OCI-LY3 (cell line): ENCODE data around the gene TMEM31.

Experiments
- H2AFZ ChIP-seq: fragments of 200-600, 300-600 bp; shearing (Covaris generic); 2 replicates; pipeline ENCODE4 v1.6.0; 2014; ENCODE audit warnings: antibody characterized with exemption, low read depth, low read length
- H3K27ac ChIP-seq: fragments of 200-600, 300-600 bp; sonication (generic); 2 replicates; pipeline ENCODE4 v1.5.1; 2014; ENCODE audit warnings: mild to moderate bottlenecking, low read length, moderate library complexity, mixed read lengths
- H3K27me3 ChIP-seq: fragments of 200-600, 300-600 bp; sonication (generic); 2 replicates; pipeline ENCODE4 v1.6.1; 2014; ENCODE audit warnings: low read depth, low read length, mixed read lengths
- H3K36me3 ChIP-seq: fragments of 200-600, 300-600 bp; sonication (generic); replicated peaks from 2 replicates; pipeline ENCODE3; 2014; ENCODE audit warnings: low read depth, low read length, mixed read lengths
- H3K4me1 ChIP-seq: fragments of 300-600, 200-600 bp; sonication (generic); 2 replicates; pipeline ENCODE4 v1.6.1; 2014; ENCODE audit warnings: low read length, mixed read lengths
- H3K4me2 ChIP-seq: fragments of 200-600, 300-600 bp; sonication (generic); 2 replicates; pipeline ENCODE4 v1.6.1; 2014; ENCODE audit warnings: low read length, mixed read lengths
- H3K4me3 ChIP-seq: fragments of 300-600, 200-600 bp; sonication (generic); 2 replicates; pipeline ENCODE4 v1.5.1; 2014; ENCODE audit warnings: antibody characterized with exemption, mild to moderate bottlenecking, low read length, moderate library complexity
- H3K79me2 ChIP-seq: fragments of 300-600, 200-600 bp; shearing (Covaris generic); 2 replicates; pipeline ENCODE4 v1.6.1; 2014; ENCODE audit warnings: mild to moderate bottlenecking, low read length, mixed read lengths
- H3K9ac ChIP-seq: fragments of 300-600, 200-600 bp; shearing (Covaris generic); 2 replicates; pipeline ENCODE4 v1.6.0; 2014; ENCODE audit warnings: mild to moderate bottlenecking, low read length, moderate library complexity
- H3K9me3 ChIP-seq: fragments of 200-600, 300-600 bp; shearing (Covaris generic); 2 replicates; pipeline ENCODE4 v1.6.1; 2014; ENCODE audit warnings: low read length, mixed read lengths; ENCODE audit not compliant: insufficient read depth
- H4K20me1 ChIP-seq: fragments of 200-600, 300-600 bp; sonication (generic); 2 replicates; pipeline ENCODE4 v1.6.1; 2016; ENCODE audit warnings: low read length, mixed read lengths; ENCODE audit not compliant: insufficient read depth
- CTCF ChIP-seq: fragments of 200-600, 300-600 bp; sonication (generic); IDR thresholded peaks from 2 replicates; pipeline ENCODE4 v1.5.1; 2014; ENCODE audit warnings: antibody characterized with exemption, low read length, low read depth
- EZH2phosphoT487 ChIP-seq: fragments of 200-600 bp; shearing (Covaris generic); IDR thresholded peaks from 2 replicates; pipeline ENCODE4 v1.6.1; 2018; ENCODE audit warnings: antibody characterized with exemption, mixed run types, low read depth

TMEM31 gene

GRCh38 chrX:103691059-103691458, 19.6 kb upstream of the TMEM31 start:
- Histone ChIP-seq H3K4me3 (no peak overlapping the region), H3K4me2 (no peak overlapping the region), H3K36me3 (no peaks in the 10 kb centered on the region), H3K27me3 (no peaks in the 10 kb centered on the region), H4K20me1 (no peaks in the 10 kb centered on the region), H3K79me2 (peaks cover 12% of the 10 kb centered on the region), H3K9ac (no peak overlapping the region), H2AFZ (no peak overlapping the region), H3K9me3 (no peaks in the 10 kb centered on the region), H3K27ac (no peak overlapping the region), H3K4me1 (peaks cover 8% of the 10 kb centered on the region)
- TF ChIP-seq CTCF, result no peak
- no peak for TF ChIP-seq EZH2phosphoT487

GRCh38 chrX:103697687-103698086, 13.0 kb upstream of the TMEM31 start:
- H3K9ac ChIP-seq, result no peak overlapping the region
- no peaks in the 10 kb centered on the region for H3K79me2 ChIP-seq
- no peaks in the 10 kb centered on the region for H3K4me1 ChIP-seq
- no peak overlapping the region for H3K4me3 ChIP-seq
- H3K27me3 ChIP-seq, result no peaks in the 10 kb centered on the region
- TF ChIP-seq CTCF, result no peak
- no peak for TF ChIP-seq EZH2phosphoT487
- H3K4me2 ChIP-seq, result no peak overlapping the region
- H3K36me3 ChIP-seq, result no peaks in the 10 kb centered on the region
- H2AFZ ChIP-seq, result no peak overlapping the region
- H4K20me1 ChIP-seq, result no peaks in the 10 kb centered on the region
- no peaks in the 10 kb centered on the region for H3K9me3 ChIP-seq
- H3K27ac ChIP-seq, result no peak overlapping the region

- Histone ChIP-seq H3K4me2 (no peak overlapping the region), H3K4me3 (no peak overlapping the region)
Measured at GRCh38 chrX:103699243-103699642, 11.5 kb upstream of the TMEM31 start.

GRCh38 chrX:103704863-103705262, 5.8 kb upstream of the TMEM31 start:
- Histone ChIP-seq H3K79me2 (no peaks in the 10 kb centered on the region), H3K4me2 (no peak overlapping the region), H3K4me1 (no peaks in the 10 kb centered on the region), H4K20me1 (no peaks in the 10 kb centered on the region), H3K36me3 (no peaks in the 10 kb centered on the region), H3K4me3 (no peak overlapping the region), H3K27me3 (no peaks in the 10 kb centered on the region), H3K9ac (no peak overlapping the region), H2AFZ (no peak overlapping the region), H3K9me3 (no peaks in the 10 kb centered on the region), H3K27ac (no peak overlapping the region)
- TF ChIP-seq EZH2phosphoT487 (no peak), CTCF (no peak)

More at GRCh38 chrX:103699243-103699642, 11.5 kb upstream of the TMEM31 start:
- no peak for TF ChIP-seq EZH2phosphoT487
- no peak for TF ChIP-seq CTCF
- Histone ChIP-seq H3K9ac (no peak overlapping the region), H3K9me3 (no peaks in the 10 kb centered on the region), H2AFZ (no peak overlapping the region), H3K36me3 (no peaks in the 10 kb centered on the region), H3K27ac (no peak overlapping the region), H3K79me2 (no peaks in the 10 kb centered on the region), H4K20me1 (no peaks in the 10 kb centered on the region), H3K27me3 (no peaks in the 10 kb centered on the region), H3K4me1 (no peaks in the 10 kb centered on the region)
